Measurements from ENCODE around the gene FYN. TPM values are rescaled to one million over a fixed set of nuclear protein-coding genes. Genes with fewer than 3 reads are reported as not detected.

Gene FYN
- total and polyA plus RNA-seq, 4 donors: 11.2 to 28.3 (median 19.7) TPM

DNA sequence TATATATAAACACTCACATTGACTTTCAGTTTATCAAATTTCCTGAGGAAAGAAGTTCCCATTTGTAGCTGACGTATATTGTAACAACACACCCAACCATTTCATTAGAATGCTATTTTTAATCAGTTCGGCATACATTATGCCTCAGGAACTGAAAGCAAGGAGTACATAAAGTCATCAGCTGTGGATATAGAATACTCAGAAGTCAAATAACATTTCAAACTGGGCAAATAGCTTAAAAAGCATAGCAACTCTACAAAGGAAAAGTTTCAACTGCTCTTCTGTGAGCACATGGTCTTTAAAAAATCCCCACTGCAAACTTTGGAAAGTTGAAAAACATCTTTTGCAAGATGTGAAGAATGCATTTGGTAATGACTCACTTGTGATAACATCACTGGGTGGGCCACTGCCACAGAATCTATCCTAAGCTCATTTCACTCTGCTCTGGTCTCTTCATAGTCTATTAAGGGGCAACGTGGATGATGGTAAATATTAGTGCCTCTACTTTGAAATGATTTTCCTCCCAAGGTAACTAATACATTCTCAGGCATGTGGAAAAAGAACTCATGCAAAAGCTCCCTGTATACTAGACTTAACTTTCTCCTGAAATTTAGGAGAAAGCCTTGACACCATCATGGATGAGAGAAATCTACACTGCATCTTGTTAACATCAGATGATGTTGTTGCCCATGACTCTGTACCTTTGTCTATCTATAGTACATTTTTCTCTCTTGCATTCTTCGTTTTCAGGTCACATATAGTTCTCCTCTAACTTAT, 49.2 kb downstream of the FYN start:
- Histone ChIP-seq H3K9ac (ENCODE audit: low read depth in 1 of 2, low read length in 2 of 2) (no peak overlapping the region), H3K4me1 (ENCODE audit: control insufficient read depth in 4 of 4, insufficient read depth in 4 of 4, low read length in 3 of 4) (no peaks in the 10 kb centered on the region), H3K4me3 (ENCODE audit: low read depth in 1 of 3, low read length in 3 of 3) (no peak overlapping the region), H3K27ac (ENCODE audit: low read depth in 1 of 2, low read length in 2 of 2) (no peak overlapping the region), H3K27me3 (ENCODE audit: control insufficient read depth in 4 of 4, insufficient read depth in 4 of 4, low read length in 3 of 4) (peaks cover 0 to 3% (median 0%) of the 10 kb centered on the region in 4 donors), H3K36me3 (ENCODE audit: control insufficient read depth in 4 of 4, insufficient read depth in 3 of 4, low read depth in 1 of 4, low read length in 3 of 4) (no peaks in the 10 kb centered on the region), H3K9me3 (ENCODE audit: control insufficient read depth in 4 of 4, low read length in 3 of 4) (no peaks in the 10 kb centered on the region)
- 68% methylated on average over 4 of the region's 4 CpGs for WGBS
- TF ChIP-seq YY1 (IDR thresholded peaks at IDR 0.05) (no peak), TAF1 (conservative IDR thresholded peaks at IDR 0.05) (no peak), RAD21 (IDR thresholded peaks at IDR 0.05) (no peak), FOXA1 (IDR thresholded peaks at IDR 0.05) (no peak), HNF4A (conservative IDR thresholded peaks at IDR 0.05) (no peak), GABPA (IDR thresholded peaks at IDR 0.05 in 1 of 2, conservative IDR thresholded peaks at IDR 0.05 in 1 of 2) (no peak), EGR1 (IDR thresholded peaks at IDR 0.05; ENCODE audit: low read depth in 2 of 2) (no peak), SP1 (IDR thresholded peaks at IDR 0.05) (no peak), HNF4G (IDR thresholded peaks at IDR 0.05) (no peak)
- TF ChIP-seq, protein P1, sequence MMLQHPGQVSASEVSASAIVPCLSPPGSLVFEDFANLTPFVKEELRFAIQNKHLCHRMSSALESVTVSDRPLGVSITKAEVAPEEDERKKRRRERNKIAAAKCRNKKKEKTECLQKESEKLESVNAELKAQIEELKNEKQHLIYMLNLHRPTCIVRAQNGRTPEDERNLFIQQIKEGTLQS (IDR thresholded peaks at IDR 0.05): no peak
- TF ChIP-seq, protein P2, sequence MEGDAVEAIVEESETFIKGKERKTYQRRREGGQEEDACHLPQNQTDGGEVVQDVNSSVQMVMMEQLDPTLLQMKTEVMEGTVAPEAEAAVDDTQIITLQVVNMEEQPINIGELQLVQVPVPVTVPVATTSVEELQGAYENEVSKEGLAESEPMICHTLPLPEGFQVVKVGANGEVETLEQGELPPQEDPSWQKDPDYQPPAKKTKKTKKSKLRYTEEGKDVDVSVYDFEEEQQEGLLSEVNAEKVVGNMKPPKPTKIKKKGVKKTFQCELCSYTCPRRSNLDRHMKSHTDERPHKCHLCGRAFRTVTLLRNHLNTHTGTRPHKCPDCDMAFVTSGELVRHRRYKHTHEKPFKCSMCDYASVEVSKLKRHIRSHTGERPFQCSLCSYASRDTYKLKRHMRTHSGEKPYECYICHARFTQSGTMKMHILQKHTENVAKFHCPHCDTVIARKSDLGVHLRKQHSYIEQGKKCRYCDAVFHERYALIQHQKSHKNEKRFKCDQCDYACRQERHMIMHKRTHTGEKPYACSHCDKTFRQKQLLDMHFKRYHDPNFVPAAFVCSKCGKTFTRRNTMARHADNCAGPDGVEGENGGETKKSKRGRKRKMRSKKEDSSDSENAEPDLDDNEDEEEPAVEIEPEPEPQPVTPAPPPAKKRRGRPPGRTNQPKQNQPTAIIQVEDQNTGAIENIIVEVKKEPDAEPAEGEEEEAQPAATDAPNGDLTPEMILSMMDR (IDR thresholded peaks at IDR 0.05; ENCODE audit: low read depth, low read length, missing input control): no peak
- TF ChIP-seq, protein P3, sequence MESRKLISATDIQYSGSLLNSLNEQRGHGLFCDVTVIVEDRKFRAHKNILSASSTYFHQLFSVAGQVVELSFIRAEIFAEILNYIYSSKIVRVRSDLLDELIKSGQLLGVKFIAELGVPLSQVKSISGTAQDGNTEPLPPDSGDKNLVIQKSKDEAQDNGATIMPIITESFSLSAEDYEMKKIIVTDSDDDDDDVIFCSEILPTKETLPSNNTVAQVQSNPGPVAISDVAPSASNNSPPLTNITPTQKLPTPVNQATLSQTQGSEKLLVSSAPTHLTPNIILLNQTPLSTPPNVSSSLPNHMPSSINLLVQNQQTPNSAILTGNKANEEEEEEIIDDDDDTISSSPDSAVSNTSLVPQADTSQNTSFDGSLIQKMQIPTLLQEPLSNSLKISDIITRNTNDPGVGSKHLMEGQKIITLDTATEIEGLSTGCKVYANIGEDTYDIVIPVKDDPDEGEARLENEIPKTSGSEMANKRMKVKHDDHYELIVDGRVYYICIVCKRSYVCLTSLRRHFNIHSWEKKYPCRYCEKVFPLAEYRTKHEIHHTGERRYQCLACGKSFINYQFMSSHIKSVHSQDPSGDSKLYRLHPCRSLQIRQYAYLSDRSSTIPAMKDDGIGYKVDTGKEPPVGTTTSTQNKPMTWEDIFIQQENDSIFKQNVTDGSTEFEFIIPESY (IDR thresholded peaks at IDR 0.05): no peak
- no peak for DNase-seq (ENCODE audit: low spot score)

DNA sequence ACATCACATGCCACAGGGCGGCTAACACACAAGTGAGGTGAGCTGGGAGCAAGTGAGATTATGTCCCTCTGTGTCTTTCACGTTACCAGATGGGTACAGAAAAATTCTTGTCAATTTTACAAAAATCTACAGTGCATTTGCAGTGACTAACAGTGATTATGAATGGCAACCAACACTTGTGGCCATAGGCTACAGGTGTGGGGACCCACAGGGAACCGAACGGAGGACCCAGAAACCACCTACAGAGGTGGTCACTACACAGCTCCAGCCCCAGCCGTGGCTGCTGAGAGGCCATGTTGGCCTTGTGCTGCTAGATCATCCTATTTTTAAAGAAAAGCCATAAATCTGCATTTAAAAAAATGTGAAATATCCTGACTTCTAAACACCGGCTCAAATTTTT, 50.2 kb downstream of the FYN start:
- no peak for TF ChIP-seq FOXA2 (IDR thresholded peaks at IDR 0.05)
- WGBS: 87% methylated on average over 6 of the region's 6 CpGs

DNA sequence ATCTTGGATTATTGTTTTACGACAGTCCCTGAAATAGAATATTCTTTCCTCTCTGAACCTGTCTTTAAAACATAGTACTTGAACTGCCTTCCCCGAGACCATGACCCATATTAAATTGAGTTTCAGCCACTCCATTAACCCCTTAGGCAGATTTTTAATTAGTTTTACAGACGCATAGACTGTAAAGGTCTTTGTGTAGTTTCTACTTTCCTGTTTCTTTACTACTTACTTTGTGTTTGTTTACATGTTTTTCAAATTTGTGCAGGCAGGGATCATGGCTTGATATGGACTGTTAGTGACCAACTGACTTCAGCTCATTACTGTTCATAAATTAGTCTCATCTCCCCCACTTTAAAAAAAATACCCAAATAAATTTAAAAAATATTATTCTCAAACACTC, 53.8 kb downstream of the FYN start:
- Histone ChIP-seq H3K27me3 (ENCODE audit: control insufficient read depth in 4 of 4, insufficient read depth in 4 of 4, low read length in 3 of 4) (peaks cover 0 to 6% (median 0%) of the 10 kb centered on the region in 4 donors), H3K27ac (ENCODE audit: low read depth in 1 of 2, low read length in 2 of 2) (no peak overlapping the region), H3K36me3 (ENCODE audit: control insufficient read depth in 4 of 4, insufficient read depth in 3 of 4, low read depth in 1 of 4, low read length in 3 of 4) (no peaks in the 10 kb centered on the region), H3K9ac (ENCODE audit: low read depth in 1 of 2, low read length in 2 of 2) (no peak overlapping the region), H3K4me3 (ENCODE audit: low read depth in 1 of 3, low read length in 3 of 3) (no peak overlapping the region), H3K4me1 (ENCODE audit: control insufficient read depth in 4 of 4, insufficient read depth in 4 of 4, low read length in 3 of 4) (no peaks in the 10 kb centered on the region), H3K9me3 (ENCODE audit: control insufficient read depth in 4 of 4, low read length in 3 of 4) (no peaks in the 10 kb centered on the region)
- TF ChIP-seq GABPA (IDR thresholded peaks at IDR 0.05 in 1 of 2, conservative IDR thresholded peaks at IDR 0.05 in 1 of 2) (no peak), FOXA1 (IDR thresholded peaks at IDR 0.05) (no peak), RXRA (IDR thresholded peaks at IDR 0.05) (no peak), FOXA2 (IDR thresholded peaks at IDR 0.05) (no peak), HNF4G (IDR thresholded peaks at IDR 0.05) (no peak), RAD21 (IDR thresholded peaks at IDR 0.05) (no peak)
- TF ChIP-seq, protein P3 (IDR thresholded peaks at IDR 0.05): no peak
- TF ChIP-seq, protein P4, sequence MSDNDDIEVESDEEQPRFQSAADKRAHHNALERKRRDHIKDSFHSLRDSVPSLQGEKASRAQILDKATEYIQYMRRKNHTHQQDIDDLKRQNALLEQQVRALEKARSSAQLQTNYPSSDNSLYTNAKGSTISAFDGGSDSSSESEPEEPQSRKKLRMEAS (IDR thresholded peaks at IDR 0.05): no peak
- TF ChIP-seq, protein P1 (IDR thresholded peaks at IDR 0.05): no peak
- no peak for DNase-seq (ENCODE audit: low spot score)
- 84% methylated on average over 3 of the region's 3 CpGs for WGBS

More for the DNA sequence above, 50.2 kb downstream of the FYN start:
- no peak overlapping the region for H3K9ac ChIP-seq (ENCODE audit: low read depth in 1 of 2, low read length in 2 of 2)
- no peaks in the 10 kb centered on the region for H3K9me3 ChIP-seq (ENCODE audit: control insufficient read depth in 4 of 4, low read length in 3 of 4)
- no peak for DNase-seq (ENCODE audit: low spot score)
- H3K27ac ChIP-seq (ENCODE audit: low read depth in 1 of 2, low read length in 2 of 2): no peak overlapping the region
- no peaks in the 10 kb centered on the region for H3K4me1 ChIP-seq (ENCODE audit: control insufficient read depth in 4 of 4, insufficient read depth in 4 of 4, low read length in 3 of 4)
- H3K27me3 ChIP-seq (ENCODE audit: control insufficient read depth in 4 of 4, insufficient read depth in 4 of 4, low read length in 3 of 4): peaks cover 0 to 8% (median 0%) of the 10 kb centered on the region in 4 donors
- no peak overlapping the region for H3K4me3 ChIP-seq (ENCODE audit: low read depth in 1 of 3, low read length in 3 of 3)
- H3K36me3 ChIP-seq (ENCODE audit: control insufficient read depth in 4 of 4, insufficient read depth in 3 of 4, low read depth in 1 of 4, low read length in 3 of 4): no peaks in the 10 kb centered on the region
